Subcutaneous adipose tissue (tissue), 4 donors: ENCODE measurements around the gene YEATS2. TPM values are rescaled to one million over a fixed set of nuclear protein-coding genes. Genes with fewer than 3 reads are reported as not detected.

Experiments used
- CTCF ChIP-seq: fragments of 450-650 bp; IDR thresholded peaks from one replicate; pipeline ENCODE4 v1.5.1; 2016; ENCODE audit warnings: low read depth, mild to moderate bottlenecking, control low read depth, antibody characterized with exemption, moderate library complexity
- total RNA-seq, 4 donors: library from RNA; depleted of rRNA; stranded (reverse); fragments of >200 nt; gene quantifications; one replicate each; pipeline ENCODE4 v1.1.0, GENCODE V29; 2016

Gene YEATS2
- total RNA-seq, 4 donors from 2014 or later = 15.5 to 31.3 (median 20.4) TPM

- no peak for TF ChIP-seq CTCF
These were observed 131.9 kb downstream of the YEATS2 start for GRCh38 chr3:183829466-183829865.

DNA sequence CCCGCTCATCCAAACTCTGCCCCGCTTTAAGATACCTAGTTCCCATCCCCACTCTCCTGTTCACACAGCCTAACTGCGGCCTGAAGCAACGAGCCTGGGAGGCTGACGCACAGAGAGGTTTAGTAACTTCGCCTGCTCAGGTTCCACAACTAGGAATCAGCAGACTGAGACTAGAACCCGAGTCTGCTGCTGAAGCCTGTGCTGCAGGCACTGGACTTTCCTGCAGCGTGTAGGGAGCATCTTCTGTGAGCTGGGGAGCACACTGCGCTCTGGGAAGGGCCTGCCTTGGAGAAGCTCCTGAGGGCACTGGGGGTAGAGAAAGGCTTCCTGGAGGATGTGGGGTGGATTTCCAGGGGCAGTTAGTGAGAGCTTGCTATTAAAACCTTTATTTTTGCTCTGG, 132.6 kb downstream of the YEATS2 start:
- TF ChIP-seq CTCF = no peak

- no peak for TF ChIP-seq CTCF
These were observed 135.9 kb downstream of the YEATS2 start for GRCh38 chr3:183833516-183833915.

- no peak for TF ChIP-seq CTCF
These were observed 139.8 kb downstream of the YEATS2 start for GRCh38 chr3:183837390-183837789.

DNA sequence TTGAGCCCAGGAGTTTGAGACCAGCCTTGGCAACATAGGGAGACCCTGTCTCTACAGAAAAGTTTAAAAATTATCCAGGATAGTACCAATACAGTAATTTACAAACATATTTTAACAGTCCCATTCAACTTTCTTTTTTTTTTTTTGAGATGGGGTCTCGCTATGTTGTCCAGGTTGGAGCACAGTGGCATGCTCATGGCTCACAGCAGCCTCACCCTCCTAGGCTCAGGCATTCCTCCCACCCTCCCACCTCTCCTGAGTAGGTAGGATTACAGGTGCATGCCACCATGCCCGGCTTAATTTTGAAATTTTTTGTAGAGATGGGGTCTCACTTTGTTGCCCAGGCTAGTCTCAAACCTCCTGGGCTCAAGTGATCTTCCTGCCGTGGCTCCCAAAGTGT, 140.3 kb downstream of the YEATS2 start:
- TF ChIP-seq CTCF = no peak

GRCh38 chr3:183839751-183840150, 142.2 kb downstream of the YEATS2 start:
- no peak for TF ChIP-seq CTCF

DNA sequence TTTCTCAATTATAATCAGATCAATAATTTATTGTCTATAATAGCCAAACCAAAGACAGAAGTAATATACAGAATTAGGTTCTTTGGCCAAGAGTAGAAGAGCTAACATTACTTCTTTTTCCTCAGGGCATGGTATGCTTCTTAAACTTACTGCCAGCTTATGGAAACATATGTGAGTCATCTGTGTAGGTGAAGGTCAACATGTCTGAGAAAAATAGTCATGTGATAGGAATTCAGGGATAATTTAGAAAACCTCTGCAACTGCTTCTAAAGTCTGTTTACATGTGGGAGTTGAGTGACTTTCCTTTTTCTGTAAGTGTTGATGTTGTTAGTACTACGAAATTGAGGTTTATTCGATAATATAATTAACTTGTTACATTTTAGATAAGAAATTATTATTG, 147.0 kb downstream of the YEATS2 start:
- no peak for TF ChIP-seq CTCF
